Measurements from ENCODE around the gene LRP3. TPM values are rescaled to one million over a fixed set of nuclear protein-coding genes. Genes with fewer than 3 reads are reported as not detected.

The LRP3 gene
- total and polyA plus RNA-seq, 11 donors = 8.2 to 31.7 (median 18.0) TPM

DNA sequence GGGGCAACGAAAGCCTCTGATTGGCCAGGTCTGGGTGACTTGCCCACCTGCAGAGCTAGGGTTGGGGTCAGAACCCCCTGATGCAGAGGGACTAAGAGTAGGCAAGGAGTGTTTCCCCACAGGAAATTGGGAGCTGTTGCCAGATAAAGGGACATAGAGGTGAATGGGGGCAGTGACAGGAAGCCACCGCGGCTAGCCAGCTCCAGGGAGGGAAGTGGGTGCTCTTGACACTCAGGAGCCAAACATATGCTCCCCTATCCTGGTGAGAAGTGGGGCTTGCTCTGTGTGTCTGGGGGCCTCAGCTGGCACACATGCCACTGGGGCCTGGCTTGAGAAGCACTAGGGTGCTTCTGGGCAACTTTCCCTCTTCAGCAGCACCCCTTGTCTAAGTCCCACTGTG lies 36.2 kb upstream of the LRP3 start:
- intact Hi-C loops (cut with DNase I) = no loop called here

DNA sequence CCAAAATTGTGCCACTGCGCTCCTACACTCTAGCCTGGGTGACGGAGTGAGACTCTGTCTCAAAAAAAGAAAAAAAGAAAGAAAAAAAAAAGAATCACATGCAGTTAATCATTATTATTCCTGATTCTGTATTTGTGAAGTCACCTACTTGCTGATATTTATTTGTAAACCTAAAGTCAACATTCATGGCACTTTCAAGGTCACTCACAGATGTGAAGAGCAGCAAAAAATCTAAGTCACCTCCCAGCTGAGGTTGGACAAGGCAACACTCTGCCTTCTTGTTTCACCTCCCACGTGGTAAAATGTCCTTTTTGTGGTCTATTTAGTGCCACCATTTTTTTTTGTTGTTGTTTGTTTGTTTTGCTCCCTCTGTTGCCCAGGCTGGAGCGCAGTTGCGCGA lies 35.8 kb upstream of the LRP3 start:
- Histone ChIP-seq H3K27me3 (no peaks in the 10 kb centered on the region), H3K4me1 (peaks cover 0 to 9% (median 0%) of the 10 kb centered on the region in 12 donors), H3K9me3 (no peaks in the 10 kb centered on the region), H3K36me3 (no peaks in the 10 kb centered on the region), H3K4me3 (no peak overlapping the region), H3K27ac (no peak overlapping the region)
- DNase-seq = no peak
- intact Hi-C loops (cut with DNase I) = no loop called here
- no peak for ATAC-seq
- 93 to 95% (median 94%) methylated on average over 6 of the region's 6 CpGs for WGBS, 4 donors
- TF ChIP-seq POLR2A (IDR thresholded peaks at IDR 0.05) = no peak
- TF ChIP-seq, protein P1, sequence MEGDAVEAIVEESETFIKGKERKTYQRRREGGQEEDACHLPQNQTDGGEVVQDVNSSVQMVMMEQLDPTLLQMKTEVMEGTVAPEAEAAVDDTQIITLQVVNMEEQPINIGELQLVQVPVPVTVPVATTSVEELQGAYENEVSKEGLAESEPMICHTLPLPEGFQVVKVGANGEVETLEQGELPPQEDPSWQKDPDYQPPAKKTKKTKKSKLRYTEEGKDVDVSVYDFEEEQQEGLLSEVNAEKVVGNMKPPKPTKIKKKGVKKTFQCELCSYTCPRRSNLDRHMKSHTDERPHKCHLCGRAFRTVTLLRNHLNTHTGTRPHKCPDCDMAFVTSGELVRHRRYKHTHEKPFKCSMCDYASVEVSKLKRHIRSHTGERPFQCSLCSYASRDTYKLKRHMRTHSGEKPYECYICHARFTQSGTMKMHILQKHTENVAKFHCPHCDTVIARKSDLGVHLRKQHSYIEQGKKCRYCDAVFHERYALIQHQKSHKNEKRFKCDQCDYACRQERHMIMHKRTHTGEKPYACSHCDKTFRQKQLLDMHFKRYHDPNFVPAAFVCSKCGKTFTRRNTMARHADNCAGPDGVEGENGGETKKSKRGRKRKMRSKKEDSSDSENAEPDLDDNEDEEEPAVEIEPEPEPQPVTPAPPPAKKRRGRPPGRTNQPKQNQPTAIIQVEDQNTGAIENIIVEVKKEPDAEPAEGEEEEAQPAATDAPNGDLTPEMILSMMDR (IDR thresholded peaks at IDR 0.05) = no peak

More for the DNA sequence above, 36.2 kb upstream of the LRP3 start:
- DNase-seq = no peak
- no peak overlapping the region for H3K4me3 ChIP-seq
- no peaks in the 10 kb centered on the region for H3K9me3 ChIP-seq
- H3K36me3 ChIP-seq = no peaks in the 10 kb centered on the region
- peaks cover 0 to 9% (median 0%) of the 10 kb centered on the region in 12 donors for H3K4me1 ChIP-seq
- 61 to 79% (median 65%) methylated on average over 3 of the region's 3 CpGs for WGBS, 4 donors
- no peaks in the 10 kb centered on the region for H3K27me3 ChIP-seq
- TF ChIP-seq POLR2A (IDR thresholded peaks at IDR 0.05) = no peak
- TF ChIP-seq, protein P1 (IDR thresholded peaks at IDR 0.05) = no peak
- no peak for ATAC-seq
- H3K27ac ChIP-seq = no peak overlapping the region

- DNase-seq (no peak), ATAC-seq (no peak)
- H3K36me3 ChIP-seq = no peaks in the 10 kb centered on the region
- intact Hi-C loops (cut with DNase I) = no loop called here
- no peaks in the 10 kb centered on the region for H3K27me3 ChIP-seq
- H3K4me1 ChIP-seq = peaks cover 0 to 9% (median 0%) of the 10 kb centered on the region in 12 donors
- no peaks in the 10 kb centered on the region for H3K9me3 ChIP-seq
- H3K4me3 ChIP-seq = no peak overlapping the region
- no peak for TF ChIP-seq POLR2A (IDR thresholded peaks at IDR 0.05)
- TF ChIP-seq, protein P1 (IDR thresholded peaks at IDR 0.05) = no peak
- H3K27ac ChIP-seq = no peak overlapping the region
- WGBS, 4 donors = 84 to 98% (median 97%) methylated on average over 4 of the region's 4 CpGs
These were observed 35.0 kb upstream of the LRP3 start for GRCh38 chr19:33159149-33159548.

- DNase-seq (no peak), ATAC-seq (no peak)
- Histone ChIP-seq H3K27ac (peak overlapping the region in 1 of 12 donors; percentile 35), H3K4me3 (no peak overlapping the region), H3K27me3 (no peaks in the 10 kb centered on the region), H3K9me3 (no peaks in the 10 kb centered on the region), H3K36me3 (no peaks in the 10 kb centered on the region), H3K4me1 (peaks cover 0 to 9% (median 0%) of the 10 kb centered on the region in 12 donors)
- intact Hi-C loops (cut with DNase I) = no loop called here
- no peak for TF ChIP-seq POLR2A (IDR thresholded peaks at IDR 0.05)
- TF ChIP-seq, protein P1 (IDR thresholded peaks at IDR 0.05) = no peak
- 89 to 95% (median 93%) methylated on average over 8 of the region's 8 CpGs for WGBS, 4 donors
These were observed 34.2 kb upstream of the LRP3 start for GRCh38 chr19:33159893-33160292.

Data from heart left ventricle (tissue), 16 donors.